Measurements from ENCODE around the gene NETO2.
"Not testable (repeated sequence)": the region's sequence is repeated elsewhere in the genome, so short reads cannot be mapped to it uniquely, and the experiment has no call there.

The NETO2 gene

DNA sequence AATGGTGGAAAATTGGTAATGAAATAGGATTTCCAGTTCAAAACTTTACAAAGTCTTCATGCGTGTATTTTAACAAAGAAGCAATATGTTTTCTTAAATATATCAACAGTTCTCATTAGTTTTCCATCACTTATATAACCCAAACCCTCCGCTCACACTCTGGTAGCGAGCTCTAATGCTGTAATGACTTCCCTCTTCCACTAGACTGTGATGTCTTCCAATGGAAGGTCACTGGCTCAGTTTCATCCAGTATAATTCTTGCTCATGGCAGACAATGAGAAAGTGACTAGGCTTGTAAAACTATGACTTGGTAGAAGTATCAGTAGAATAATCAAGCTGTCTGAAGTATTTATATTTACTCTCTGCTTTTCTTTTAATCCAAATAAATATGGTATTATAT lies 32.8 kb downstream of the NETO2 start:
- Mint-ChIP-seq H3K4me3 (no peak overlapping the region), H3K36me3 (no peaks in the 10 kb centered on the region), H3K4me1 (peaks cover 9% of the 10 kb centered on the region), H3K27me3 (no peaks in the 10 kb centered on the region), H3K9me3 (no peaks in the 10 kb centered on the region), H3K27ac (no peak overlapping the region)
- CTCF ChIA-PET, result interaction anchor here (2.2 kb wide), 1 partner anchor 31 kb away, joined by 5 read pairs; no protein-coding TSS in a partner anchor
- DNase-seq, result no peak

DNA sequence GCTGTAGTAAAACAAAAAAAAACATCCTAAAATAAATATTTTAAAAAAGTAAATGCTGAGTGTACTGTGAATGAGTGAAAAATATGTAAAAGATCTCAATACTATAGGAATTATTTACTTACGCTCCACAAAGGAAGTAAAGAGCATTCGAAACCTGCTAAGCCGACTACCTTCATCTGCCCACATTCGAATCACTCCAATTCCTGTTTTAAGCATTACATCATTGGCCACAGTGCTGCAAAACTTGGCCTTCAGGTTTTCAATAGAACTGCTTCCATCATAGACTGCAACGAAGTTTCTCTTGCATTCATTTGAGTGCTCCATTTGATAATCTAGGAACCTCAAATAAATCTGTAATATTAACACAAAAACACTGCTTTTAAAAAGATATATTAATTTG lies 34.4 kb downstream of the NETO2 start:
- Mint-ChIP-seq H3K4me3 (no peak overlapping the region), H3K9me3 (no peaks in the 10 kb centered on the region), H3K4me1 (peaks cover 5% of the 10 kb centered on the region), H3K27ac (no peak overlapping the region), H3K27me3 (no peaks in the 10 kb centered on the region), H3K36me3 (peaks cover 2% of the 10 kb centered on the region)
- CTCF ChIA-PET, result interaction anchor here (1.4 kb wide), 1 partner anchor 71 kb away, joined by 3 read pairs; no protein-coding TSS in a partner anchor
- no peak for DNase-seq

DNA sequence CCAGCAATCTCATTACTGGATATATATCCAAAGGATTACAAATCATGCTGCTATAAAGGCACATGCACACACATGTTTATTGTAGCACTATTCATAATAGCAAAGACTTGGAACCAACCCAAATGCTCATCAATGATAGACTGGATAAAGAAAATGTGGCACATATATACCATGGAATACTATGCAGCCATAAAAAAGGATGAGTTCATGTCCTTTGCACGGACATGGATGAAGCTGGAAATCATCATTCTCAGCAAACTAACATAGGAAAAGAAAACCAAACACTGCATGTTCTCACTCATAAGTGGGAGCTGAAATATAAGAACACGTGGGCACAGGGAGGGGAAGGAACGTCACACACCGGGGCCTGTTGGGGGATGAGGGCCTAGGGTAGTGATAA lies 40.8 kb downstream of the NETO2 start:
- peaks cover 17% of the 10 kb centered on the region for H3K36me3 Mint-ChIP-seq
- CTCF ChIA-PET, result interaction anchor here (1.7 kb wide), 1 partner anchor 11 kb away, joined by 3 read pairs; no protein-coding TSS in a partner anchor
- not testable (repeated sequence) for DNase-seq, H3K4me1 Mint-ChIP-seq, H3K4me3 Mint-ChIP-seq, H3K27me3 Mint-ChIP-seq, H3K9me3 Mint-ChIP-seq, H3K27ac Mint-ChIP-seq

DNA sequence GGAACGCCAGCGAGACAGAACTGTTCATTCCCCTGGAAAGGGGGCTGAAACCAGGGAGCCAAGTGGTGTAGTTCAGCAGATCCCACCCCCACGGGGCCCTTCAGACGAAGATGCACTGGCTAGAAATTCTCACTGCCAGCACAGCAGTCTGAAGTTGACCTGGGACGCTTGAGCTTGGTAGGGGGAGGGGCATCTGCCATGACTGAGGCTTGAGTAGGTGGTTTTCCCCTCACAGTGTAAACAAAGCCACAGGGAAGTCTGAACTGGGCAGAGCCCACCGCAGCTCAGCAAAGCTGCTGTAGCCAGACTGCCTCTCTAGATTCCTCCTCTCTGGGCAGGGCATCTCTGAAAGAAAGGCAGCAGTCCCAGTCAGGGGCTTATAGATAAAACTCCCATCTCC lies 46.6 kb downstream of the NETO2 start:
- DNase-seq, H3K4me3 Mint-ChIP-seq, CTCF ChIA-PET, H3K4me1 Mint-ChIP-seq, H3K27ac Mint-ChIP-seq, H3K9me3 Mint-ChIP-seq, H3K27me3 Mint-ChIP-seq: not testable (repeated sequence)
- H3K36me3 Mint-ChIP-seq, result peaks cover 14% of the 10 kb centered on the region

DNA sequence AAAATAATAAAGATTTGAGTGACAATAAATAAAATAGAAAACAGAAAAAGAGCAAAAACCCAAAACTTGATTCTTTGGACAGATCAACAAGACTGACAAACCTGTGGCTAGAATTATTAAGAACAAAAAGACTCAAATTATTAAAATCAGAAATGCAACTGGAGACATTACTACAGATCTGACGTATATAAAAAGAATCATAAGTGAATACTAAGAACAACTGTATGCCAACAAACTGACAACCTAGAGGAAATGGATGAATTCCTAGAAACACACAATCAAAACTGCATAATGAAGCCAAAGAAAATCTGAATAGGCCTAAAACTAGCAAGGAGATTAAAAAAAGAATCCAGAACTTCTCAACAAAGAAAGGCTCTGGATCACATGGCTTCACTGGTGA lies 47.4 kb downstream of the NETO2 start:
- CTCF ChIA-PET, result no interaction called here
- H3K4me3 Mint-ChIP-seq, result no peak overlapping the region
- H3K36me3 Mint-ChIP-seq, result peaks cover 11% of the 10 kb centered on the region

DNA sequence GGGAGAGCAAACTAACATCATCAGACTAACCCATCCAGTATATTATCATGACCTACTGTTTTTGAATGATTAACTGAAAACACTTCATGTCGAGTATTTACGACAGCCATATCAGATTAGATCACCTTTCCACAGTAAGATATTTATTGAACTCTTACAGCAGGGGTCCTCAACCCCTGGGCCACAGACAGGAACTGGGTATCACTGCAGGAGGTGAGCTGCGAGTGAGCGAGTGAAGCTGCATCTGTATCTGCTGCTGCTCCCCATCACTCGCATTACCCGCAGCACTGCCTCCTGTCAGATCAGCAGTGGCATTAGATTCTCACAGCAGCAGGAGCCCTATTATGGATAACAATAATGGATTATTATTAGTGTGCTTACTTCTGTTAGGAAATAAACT lies 59.5 kb downstream of the NETO2 start:
- Mint-ChIP-seq H3K36me3 (no peaks in the 10 kb centered on the region), H3K27me3 (no peaks in the 10 kb centered on the region), H3K4me3 (no peak overlapping the region), H3K9me3 (no peaks in the 10 kb centered on the region), H3K4me1 (no peaks in the 10 kb centered on the region), H3K27ac (no peak overlapping the region)
- CTCF ChIA-PET, result no interaction called here
- no peak for DNase-seq

More for the DNA sequence above, 47.4 kb downstream of the NETO2 start:
- Mint-ChIP-seq H3K27ac (peak overlapping the region; percentile 38), H3K4me1 (peaks cover 5% of the 10 kb centered on the region), H3K27me3 (peaks cover 3% of the 10 kb centered on the region), H3K9me3 (no peaks in the 10 kb centered on the region)
- no peak for DNase-seq

DNA sequence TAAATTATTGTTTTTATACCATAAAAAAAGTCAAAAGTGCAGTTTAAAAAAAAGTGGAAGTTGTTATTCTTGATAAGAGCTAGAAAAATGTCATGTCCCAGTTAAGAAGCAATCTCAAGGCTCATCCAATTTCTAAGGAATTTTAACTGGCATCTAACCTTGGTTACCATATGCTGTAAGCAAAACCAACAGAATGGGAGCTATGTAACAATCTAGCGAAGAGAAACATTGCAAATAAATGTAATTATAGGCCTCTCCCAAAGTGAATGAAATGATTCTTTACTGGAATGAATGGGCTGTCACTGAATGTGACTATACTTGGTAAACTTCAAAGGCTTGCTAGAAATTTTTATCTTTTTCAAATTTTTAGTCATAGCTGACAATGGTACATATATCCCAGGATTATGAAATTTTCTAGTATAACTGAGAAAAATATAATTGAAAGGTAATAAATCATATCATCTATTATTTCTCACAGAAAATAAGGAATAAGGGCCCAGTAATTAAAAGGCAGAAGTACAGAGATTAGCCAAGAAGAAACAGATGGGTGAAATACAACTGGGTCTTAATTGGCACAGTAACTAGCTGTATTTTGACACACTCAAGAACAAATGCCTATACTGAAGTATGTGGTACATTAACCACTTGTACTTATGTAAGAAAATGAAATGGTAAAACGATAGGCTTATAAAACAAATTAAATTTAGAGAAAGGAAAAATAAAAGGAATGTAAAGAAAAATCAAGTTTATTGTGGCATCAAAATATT lies 61.5 kb downstream of the NETO2 start:
- H3K27me3 Mint-ChIP-seq, result no peaks in the 10 kb centered on the region
- no peak overlapping the region for H3K4me3 Mint-ChIP-seq
- H3K9me3 Mint-ChIP-seq, result no peaks in the 10 kb centered on the region
- no peaks in the 10 kb centered on the region for H3K4me1 Mint-ChIP-seq
- no peak overlapping the region for H3K27ac Mint-ChIP-seq
- no peaks in the 10 kb centered on the region for H3K36me3 Mint-ChIP-seq
- CTCF ChIA-PET, result interaction anchor here (1.1 kb wide), 1 partner anchor 59 kb away, joined by 5 read pairs; no protein-coding TSS in a partner anchor
- DNase-seq, result no peak

DNA sequence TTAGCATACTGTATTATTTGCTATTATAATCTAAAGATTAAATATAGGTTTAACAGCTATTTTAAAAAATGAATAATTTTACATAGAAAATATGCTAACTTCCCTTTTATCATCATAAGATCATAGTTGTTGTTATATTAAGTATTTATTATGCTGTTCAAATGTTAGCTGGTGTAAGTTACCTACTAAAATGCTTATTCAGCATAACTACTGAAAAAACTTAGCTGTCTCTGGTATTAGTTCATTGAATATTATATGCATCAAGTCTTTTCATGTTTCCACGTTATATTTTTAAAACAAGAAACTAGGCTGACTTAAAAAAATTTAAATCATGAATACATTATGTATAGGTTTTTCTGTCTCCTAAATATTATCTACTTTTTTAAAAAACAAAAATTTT lies 62.6 kb downstream of the NETO2 start:
- CTCF ChIA-PET, result no interaction called here
- DNase-seq, result no peak
- no peaks in the 10 kb centered on the region for H3K27me3 Mint-ChIP-seq
- H3K4me3 Mint-ChIP-seq, result no peak overlapping the region
- H3K4me1 Mint-ChIP-seq, result no peaks in the 10 kb centered on the region
- no peak overlapping the region for H3K27ac Mint-ChIP-seq
- H3K36me3 Mint-ChIP-seq, result no peaks in the 10 kb centered on the region
- no peaks in the 10 kb centered on the region for H3K9me3 Mint-ChIP-seq

DNA sequence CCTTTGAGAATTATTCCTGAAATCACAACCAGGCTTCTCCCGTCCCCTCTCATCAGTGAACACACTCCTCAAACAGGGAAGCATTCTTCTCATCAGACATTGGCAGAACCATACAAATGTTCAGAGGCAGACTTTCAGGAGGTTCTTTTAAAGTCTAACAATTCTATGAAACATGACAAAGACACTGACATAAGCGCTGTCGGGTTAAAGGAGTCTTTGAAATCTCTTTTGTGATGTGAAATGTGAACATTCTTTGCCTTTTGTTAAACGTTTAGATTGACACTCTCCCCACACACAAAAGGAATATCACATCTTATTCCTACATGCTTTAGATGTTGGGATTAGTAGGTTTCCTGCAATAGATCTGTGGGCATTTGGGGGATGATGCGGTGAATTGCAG lies 63.9 kb downstream of the NETO2 start:
- no peaks in the 10 kb centered on the region for H3K9me3 Mint-ChIP-seq
- CTCF ChIA-PET, result no interaction called here
- no peaks in the 10 kb centered on the region for H3K27me3 Mint-ChIP-seq
- DNase-seq, result no peak
- H3K4me1 Mint-ChIP-seq, result no peaks in the 10 kb centered on the region
- no peaks in the 10 kb centered on the region for H3K36me3 Mint-ChIP-seq
- no peak overlapping the region for H3K4me3 Mint-ChIP-seq
- no peak overlapping the region for H3K27ac Mint-ChIP-seq

DNA sequence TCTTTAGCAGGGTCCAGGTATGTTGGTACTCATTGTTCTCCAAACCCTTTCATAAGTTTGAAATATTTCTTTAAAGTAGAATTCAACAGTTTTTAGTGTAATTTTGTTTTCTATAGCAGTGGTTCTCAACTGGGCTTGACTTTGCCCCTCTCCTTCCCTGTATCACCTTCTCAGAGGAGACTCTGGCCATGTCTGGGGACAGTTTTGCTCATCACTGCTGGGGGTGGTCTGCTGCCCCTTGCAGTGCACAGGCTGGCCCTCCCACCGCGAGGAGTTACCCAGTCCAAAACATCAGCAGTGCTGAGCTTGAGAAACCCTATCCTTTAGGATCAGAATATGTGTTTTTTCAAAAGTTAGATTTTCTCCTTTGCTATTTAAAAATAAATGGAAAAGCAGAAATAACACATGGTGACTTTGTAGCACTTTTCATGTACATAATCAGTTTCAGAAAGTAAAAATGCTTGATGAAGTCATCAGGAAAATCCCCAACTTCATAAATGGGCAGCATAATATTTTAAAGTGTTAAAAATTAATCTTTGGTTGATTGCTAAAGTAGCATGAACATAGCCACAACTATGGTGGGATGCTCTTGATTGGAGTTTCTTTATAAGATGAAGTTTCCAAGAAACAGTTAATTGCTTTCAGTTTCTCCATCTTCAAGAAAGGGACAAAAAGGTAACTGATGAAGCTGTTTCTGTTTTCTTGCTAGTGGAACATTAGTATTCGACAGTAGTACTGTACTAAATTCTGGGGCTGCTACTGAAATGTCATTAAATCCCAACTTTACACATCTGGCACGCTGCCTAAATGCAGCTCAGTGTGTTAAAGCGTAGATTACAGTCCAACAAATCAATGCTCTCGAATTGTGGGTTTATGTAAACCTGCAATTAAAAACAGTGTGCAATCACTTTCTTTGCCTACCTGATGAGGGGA lies 70.3 kb downstream of the NETO2 start:
- Mint-ChIP-seq H3K27ac (no peak overlapping the region), H3K27me3 (no peaks in the 10 kb centered on the region), H3K9me3 (no peaks in the 10 kb centered on the region), H3K4me1 (peaks cover 24% of the 10 kb centered on the region), H3K36me3 (no peaks in the 10 kb centered on the region), H3K4me3 (no peak overlapping the region)
- no peak for DNase-seq
- CTCF ChIA-PET, result interaction anchor here (0.9 to 1.0 kb wide), 2 partner anchors 36 to 94 kb away, joined by 3 to 4 read pairs; no protein-coding TSS in a partner anchor

DNA sequence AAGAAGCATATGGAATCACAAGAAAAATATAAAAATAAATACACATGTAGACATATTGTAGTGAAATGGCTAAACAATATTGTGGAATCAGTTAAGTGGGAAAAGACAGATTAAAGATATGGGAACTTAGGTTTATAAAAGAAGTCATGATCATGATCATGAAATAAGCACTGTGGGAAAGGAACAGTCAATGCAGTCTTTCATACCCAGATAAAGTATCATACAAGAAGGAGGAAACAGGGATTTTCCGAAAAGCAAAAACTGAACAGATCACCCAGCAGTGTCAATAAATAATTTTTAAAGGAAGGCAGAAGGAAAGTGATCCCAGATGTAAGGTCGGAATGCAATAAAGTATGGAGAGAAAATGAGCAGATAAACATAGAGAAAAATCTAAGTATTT lies 71.6 kb downstream of the NETO2 start:
- no peak overlapping the region for H3K4me3 Mint-ChIP-seq
- H3K36me3 Mint-ChIP-seq, result no peaks in the 10 kb centered on the region
- H3K4me1 Mint-ChIP-seq, result peaks cover 28% of the 10 kb centered on the region
- no peaks in the 10 kb centered on the region for H3K9me3 Mint-ChIP-seq
- no peak for DNase-seq
- H3K27me3 Mint-ChIP-seq, result no peaks in the 10 kb centered on the region
- CTCF ChIA-PET, result no interaction called here
- no peak overlapping the region for H3K27ac Mint-ChIP-seq

DNA sequence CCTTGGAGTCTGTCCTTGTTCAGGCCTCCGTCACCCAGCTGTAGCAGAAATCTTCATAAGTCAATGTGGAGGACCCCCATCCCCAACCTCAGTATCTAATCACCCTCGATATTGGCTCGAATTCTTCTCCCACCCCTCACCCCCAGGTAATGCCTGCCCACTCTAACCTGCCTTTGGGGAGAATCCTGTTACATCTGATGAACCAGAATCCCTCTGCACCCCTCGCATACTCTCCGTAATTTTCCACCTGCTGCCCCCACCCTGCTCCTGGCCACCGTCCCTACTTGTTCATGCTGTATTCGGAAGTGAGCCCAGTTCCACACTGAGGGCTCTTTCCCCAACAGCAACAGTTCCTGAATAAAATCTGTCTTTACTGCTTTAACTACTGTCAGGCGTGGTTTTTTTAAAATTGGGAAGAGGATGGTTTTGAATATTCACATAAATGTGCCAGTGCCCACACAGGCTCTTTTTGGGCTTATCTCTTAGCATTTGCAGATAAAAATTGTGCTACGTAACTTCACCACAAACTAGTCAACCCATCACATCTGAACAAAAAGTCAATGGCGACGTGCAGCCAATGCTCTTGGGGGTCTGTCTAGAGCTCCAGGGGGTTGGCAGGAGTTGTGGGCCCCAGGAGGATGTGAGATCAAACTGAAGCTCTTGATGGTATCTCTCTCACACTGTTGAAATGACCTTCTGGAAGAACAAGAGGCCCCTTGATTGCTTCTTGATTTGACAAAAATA lies 73.7 kb downstream of the NETO2 start:
- no peak for DNase-seq
- CTCF ChIA-PET, result no interaction called here
- Mint-ChIP-seq H3K9me3 (no peaks in the 10 kb centered on the region), H3K27me3 (no peaks in the 10 kb centered on the region), H3K4me1 (peaks cover 28% of the 10 kb centered on the region), H3K4me3 (no peak overlapping the region), H3K36me3 (no peaks in the 10 kb centered on the region), H3K27ac (peak overlapping the region; percentile 47)

DNA sequence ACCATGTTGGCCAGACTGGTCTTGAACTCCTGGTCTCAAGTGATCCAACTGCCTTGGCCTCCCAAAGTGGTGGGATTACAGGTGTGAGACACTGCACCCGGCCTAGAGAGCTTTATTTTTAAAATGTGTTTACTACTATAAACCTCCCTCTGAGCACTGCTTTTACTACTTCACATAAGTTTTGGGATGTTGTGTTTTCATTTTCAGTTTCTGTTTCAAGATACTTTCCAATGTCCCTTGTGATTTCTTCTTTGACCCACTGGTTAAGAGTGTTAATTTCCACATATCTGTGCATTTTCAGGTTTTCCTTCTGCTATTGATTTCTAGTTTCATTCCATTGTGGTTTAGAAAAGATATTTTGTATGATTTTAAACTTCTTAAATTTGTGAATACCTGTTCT lies 74.4 kb downstream of the NETO2 start:
- no peaks in the 10 kb centered on the region for H3K9me3 Mint-ChIP-seq
- peak overlapping the region; percentile 79 for H3K27ac Mint-ChIP-seq
- CTCF ChIA-PET, result interaction anchor here (0.7 to 1.1 kb wide), 3 partner anchors 71 to 120 kb away, joined by 3 read pairs; no protein-coding TSS in a partner anchor
- H3K4me3 Mint-ChIP-seq, result no peak overlapping the region
- no peaks in the 10 kb centered on the region for H3K27me3 Mint-ChIP-seq
- H3K36me3 Mint-ChIP-seq, result no peaks in the 10 kb centered on the region
- peaks cover 28% of the 10 kb centered on the region for H3K4me1 Mint-ChIP-seq
- DNase-seq, result no peak

DNA sequence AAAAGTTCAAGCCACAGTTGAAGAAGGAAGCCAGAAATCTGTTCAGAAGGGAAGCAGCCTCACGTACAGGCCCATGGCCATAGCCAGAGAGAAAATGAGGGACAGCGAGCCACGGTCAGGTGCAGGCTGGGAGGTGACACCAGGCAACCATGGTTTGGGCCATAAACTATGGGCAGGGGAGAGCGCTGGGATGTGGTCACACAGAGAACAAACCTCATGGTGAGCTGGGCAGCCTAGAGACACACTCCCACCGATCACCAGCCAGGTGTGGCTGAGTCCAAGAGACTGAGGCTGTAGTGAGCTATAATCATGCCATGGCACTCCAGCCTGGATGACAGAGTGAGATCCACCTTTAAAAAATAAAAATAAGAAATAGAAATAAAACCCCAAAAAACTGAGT lies 76.5 kb downstream of the NETO2 start:
- peaks cover 20% of the 10 kb centered on the region for H3K4me1 Mint-ChIP-seq
- no peak overlapping the region for H3K4me3 Mint-ChIP-seq
- H3K27ac Mint-ChIP-seq, result no peak overlapping the region
- no peak for DNase-seq
- CTCF ChIA-PET, result no interaction called here
- H3K36me3 Mint-ChIP-seq, result no peaks in the 10 kb centered on the region
- no peaks in the 10 kb centered on the region for H3K27me3 Mint-ChIP-seq
- no peaks in the 10 kb centered on the region for H3K9me3 Mint-ChIP-seq

Data from activated naive CD4-positive, alpha-beta T cell treated with anti-CD3 and anti-CD28 coated beads, Interleukin-2, amount 10 ng/mL, durations not matched to agents 7 days and 5 days (primary cell).